Activated naive CD8-positive, alpha-beta T cell treated with anti-CD3 and anti-CD28 coated beads, Interleukin-2, amount 10 ng/mL, durations not matched to agents 7 days and 5 days (primary cell): ENCODE measurements around the gene CSRP2. TPM values are rescaled to one million over a fixed set of nuclear protein-coding genes. Genes with fewer than 3 reads are reported as not detected.

Experiments
- ATAC-seq: fragments of 150-1000 bp; cut with Tn5 transposase; one replicate; pipeline ENCODE4 v1.10.0; 2021; ENCODE audit warnings: low read depth, moderate library complexity
- POLR2A ChIA-PET: fragments of 350-600 bp; sonication (Branson Sonifier 250); formaldehyde crosslinking; loops from one replicate; lab custom pipeline; 2021; ENCODE audit warnings: antibody characterized with exemption; lab: Charles Lee
- DNase-seq: peaks from one replicate; pipeline ENCODE4 v3.0.0; 2021
- H3K27ac Mint-ChIP-seq: one replicate; pipeline ENCODE4 v1.8.0; 2022; ENCODE audit warnings: mild to moderate bottlenecking, mixed read lengths
- H3K27me3 Mint-ChIP-seq: one replicate; pipeline ENCODE4 v1.8.0; 2022; ENCODE audit warnings: mild to moderate bottlenecking, moderate library complexity, mixed read lengths
- H3K36me3 Mint-ChIP-seq: one replicate; pipeline ENCODE4 v1.8.0; 2021; ENCODE audit warnings: mild to moderate bottlenecking, mixed read lengths
- H3K4me1 Mint-ChIP-seq: one replicate; pipeline ENCODE4 v1.8.0; 2021; ENCODE audit warnings: mixed read lengths
- H3K4me3 Mint-ChIP-seq: one replicate; pipeline ENCODE4 v1.8.0; 2022; ENCODE audit warnings: mild to moderate bottlenecking, moderate library complexity, mixed read lengths
- H3K9me3 Mint-ChIP-seq: one replicate; pipeline ENCODE4 v1.8.0; 2021; ENCODE audit warnings: mixed read lengths
- total RNA-seq, 2 experiments: library from RNA; stranded (reverse); gene quantifications; one replicate each; pipeline ENCODE4 v1.2.3, GENCODE V29; 2021

The CSRP2 gene
- total RNA-seq, 2 experiments from 2014 or later = 0.42 TPM; not detected in 1

DNA sequence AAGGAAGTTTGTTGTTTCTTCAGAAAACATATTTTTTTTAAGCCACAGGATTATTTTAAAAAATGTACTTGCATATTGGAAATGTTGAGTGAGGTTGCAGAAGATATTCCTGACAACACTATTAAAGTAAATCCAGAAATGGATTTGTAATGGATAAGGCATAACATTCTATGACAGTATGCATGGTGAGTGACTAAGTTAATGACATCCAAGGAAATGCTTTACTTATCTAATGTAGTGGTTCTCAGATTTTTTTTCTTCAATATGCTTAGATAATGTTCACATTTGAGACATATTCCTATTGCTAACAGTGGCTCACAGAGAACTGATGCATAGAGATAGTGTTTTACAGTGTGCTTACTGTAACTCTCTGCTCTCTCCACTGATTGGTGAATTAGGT is 65.6 kb downstream of the CSRP2 start:
- ATAC-seq (no peak), DNase-seq (no peak)
- no peak overlapping the region for H3K27ac Mint-ChIP-seq
- no peaks in the 10 kb centered on the region for H3K4me1 Mint-ChIP-seq
- POLR2A ChIA-PET = no interaction called here
- H3K36me3 Mint-ChIP-seq = no peaks in the 10 kb centered on the region
- no peaks in the 10 kb centered on the region for H3K27me3 Mint-ChIP-seq
- H3K4me3 Mint-ChIP-seq = no peak overlapping the region
- no peaks in the 10 kb centered on the region for H3K9me3 Mint-ChIP-seq

GRCh38 chr12:76811976-76812375 is 66.8 kb downstream of the CSRP2 start:
- POLR2A ChIA-PET = no interaction called here
- H3K27ac Mint-ChIP-seq = no peak overlapping the region
- H3K4me3 Mint-ChIP-seq = no peak overlapping the region
- H3K4me1 Mint-ChIP-seq = no peaks in the 10 kb centered on the region
- ATAC-seq (no peak), DNase-seq (no peak)
- no peaks in the 10 kb centered on the region for H3K9me3 Mint-ChIP-seq
- no peaks in the 10 kb centered on the region for H3K36me3 Mint-ChIP-seq
- no peaks in the 10 kb centered on the region for H3K27me3 Mint-ChIP-seq

DNA sequence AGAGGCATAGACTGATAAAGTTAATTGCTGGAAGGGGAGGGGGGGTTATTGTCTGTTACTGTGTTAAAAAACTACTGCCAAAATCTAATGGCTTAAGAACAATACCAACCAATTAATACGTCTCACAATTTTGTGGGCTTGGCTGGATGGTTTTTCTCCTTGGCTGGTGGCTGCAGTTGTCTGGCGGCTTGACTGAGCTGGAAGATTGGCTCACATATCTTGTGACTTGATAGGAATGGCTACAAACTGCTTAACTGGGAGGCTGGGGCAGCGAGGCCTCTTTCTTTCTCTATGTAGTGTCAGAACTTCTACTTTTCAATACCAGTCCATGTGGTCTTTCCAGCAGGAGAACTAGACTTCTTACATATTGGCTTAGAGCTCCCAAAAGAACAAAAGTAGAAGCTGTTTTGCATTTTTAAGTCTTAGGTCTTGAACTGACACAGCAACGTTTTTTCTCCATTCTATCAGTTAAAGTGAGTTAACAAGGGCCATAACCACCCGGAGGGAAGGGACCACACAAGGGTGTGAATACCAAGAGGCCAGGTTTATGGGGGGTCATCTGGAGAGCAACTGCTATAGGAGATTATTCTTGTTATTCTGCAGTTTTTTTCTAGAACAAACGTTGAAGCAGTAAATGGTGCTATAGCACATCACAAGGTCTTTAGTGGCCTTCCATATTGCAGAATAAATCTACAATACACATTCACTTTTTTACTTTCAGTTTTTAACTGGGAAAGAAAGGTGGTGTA is 68.0 kb downstream of the CSRP2 start:
- Mint-ChIP-seq H3K4me1 (no peaks in the 10 kb centered on the region), H3K9me3 (no peaks in the 10 kb centered on the region), H3K36me3 (no peaks in the 10 kb centered on the region), H3K27ac (no peak overlapping the region), H3K27me3 (no peaks in the 10 kb centered on the region), H3K4me3 (no peak overlapping the region)
- ATAC-seq = no peak
- no peak for DNase-seq
- POLR2A ChIA-PET = no interaction called here

Other genes starting within 250 kb of the CSRP2 start
- 10 to 100 TPM; 31.7 to 37.4 TPM for gene ZDHHC17, start 114.9 kb downstream of the CSRP2 start, total RNA-seq
- 10 to 100 TPM; 15.0 to 20.3 TPM for gene E2F7, start 186.6 kb upstream of the CSRP2 start, total RNA-seq